GM03348 (cell line): Measurements from ENCODE around the gene MS4A6A.
"Not testable (repeated sequence)": the region's sequence is repeated elsewhere in the genome, so short reads cannot be mapped to it uniquely, and the experiment has no call there.

ENCODE experiments used
- DNase-seq: peaks from one replicate; pipeline ENCODE4 v3.0.0; 2012; ENCODE audit warnings: low spot score

Gene MS4A6A

GRCh38 chr11:60183591-60184205 lies 815 bp upstream of the MS4A6A start:
- no peak for DNase-seq

- no peak for DNase-seq
Measured at GRCh38 chr11:60175860-60176275, 7.0 kb downstream of the MS4A6A start.

- no peak for DNase-seq
Measured at GRCh38 chr11:60172011-60172410, 10.9 kb downstream of the MS4A6A start.

GRCh38 chr11:60170566-60170965 lies 12.3 kb downstream of the MS4A6A start:
- DNase-seq, result no peak

- peak; percentile 23 for DNase-seq
Measured at GRCh38 chr11:60169264-60169915, 13.5 kb downstream of the MS4A6A start.

- no peak for DNase-seq
Measured at GRCh38 chr11:60168306-60168705, 14.6 kb downstream of the MS4A6A start.

GRCh38 chr11:60165951-60166350 lies 16.9 kb downstream of the MS4A6A start:
- DNase-seq, result no peak

GRCh38 chr11:60165538-60165937 lies 17.3 kb downstream of the MS4A6A start:
- DNase-seq, result no peak

- no peak for DNase-seq
Measured at GRCh38 chr11:60164550-60165075, 18.3 kb downstream of the MS4A6A start.

- no peak for DNase-seq
Measured at GRCh38 chr11:60161766-60162165, 21.1 kb downstream of the MS4A6A start.

- no peak for DNase-seq
Measured at GRCh38 chr11:60161107-60161506, 21.8 kb downstream of the MS4A6A start.

GRCh38 chr11:60159868-60160267 lies 23.0 kb downstream of the MS4A6A start:
- no peak for DNase-seq

GRCh38 chr11:60159284-60159683 lies 23.6 kb downstream of the MS4A6A start:
- DNase-seq, result no peak

GRCh38 chr11:60158636-60159035 lies 24.2 kb downstream of the MS4A6A start:
- no peak for DNase-seq

GRCh38 chr11:60155931-60156330 lies 27.0 kb downstream of the MS4A6A start:
- no peak for DNase-seq

- DNase-seq, result not testable (repeated sequence)
Measured at GRCh38 chr11:60152727-60153126, 30.2 kb downstream of the MS4A6A start.

- no peak for DNase-seq
Measured at GRCh38 chr11:60150279-60150678, 32.6 kb downstream of the MS4A6A start.

- no peak for DNase-seq
Measured at GRCh38 chr11:60145677-60146076, 37.2 kb downstream of the MS4A6A start.

- no peak for DNase-seq
Measured at GRCh38 chr11:60143768-60144167, 39.1 kb downstream of the MS4A6A start.

- no peak for DNase-seq
Measured at GRCh38 chr11:60133917-60134316, 49.0 kb downstream of the MS4A6A start.

GRCh38 chr11:60131912-60132311 lies 51.0 kb downstream of the MS4A6A start:
- DNase-seq, result no peak

GRCh38 chr11:60130496-60130895 lies 52.4 kb downstream of the MS4A6A start:
- peak; percentile 31 for DNase-seq

- DNase-seq, result no peak
Measured at GRCh38 chr11:60129853-60130252, 53.0 kb downstream of the MS4A6A start.

GRCh38 chr11:60128866-60129265 lies 54.0 kb downstream of the MS4A6A start:
- DNase-seq, result not testable (repeated sequence)
